ENCODE data around the gene TRPC4AP. TPM values are rescaled to one million over a fixed set of nuclear protein-coding genes. Genes with fewer than 3 reads are reported as not detected.
A peak's percentile ranks its signal among the peaks of the same experiment; 100 is the strongest.
"Not testable (repeated sequence)": the region's sequence is repeated elsewhere in the genome, so short reads cannot be mapped to it uniquely, and the experiment has no call there.

TRPC4AP gene
- total and polyA plus RNA-seq, 7 donors, result 24.0 to 61.8 (median 45.3) TPM

GRCh38 chr20:35059612-35060011, 33.0 kb downstream of the TRPC4AP start:
- Histone ChIP-seq H3K4me1 (peaks cover 0 to 24% (median 13%) of the 10 kb centered on the region in 4 donors), H3K36me3 (peaks cover 0 to 27% (median 0%) of the 10 kb centered on the region in 4 donors), H3K9me3 (no peaks in the 10 kb centered on the region), H3K27ac (no peak overlapping the region), H3K4me3 (no peak overlapping the region), H3K27me3 (no peaks in the 10 kb centered on the region)
- TF ChIP-seq CTCF (IDR thresholded peaks at IDR 0.05), result no peak
- TF ChIP-seq POLR2A (IDR thresholded peaks at IDR 0.05), result no peak
- TF ChIP-seq EP300 (IDR thresholded peaks at IDR 0.05), result no peak
- no peak for TF ChIP-seq POLR2AphosphoS5 (IDR thresholded peaks at IDR 0.05)
- no peak for DNase-seq
- intact Hi-C loops (cut with DNase I), result no loop called here
- WGBS, 2 donors, result 93 to 97% methylated on average over 14 of the region's 14 CpGs

GRCh38 chr20:35059110-35059509, 33.5 kb downstream of the TRPC4AP start:
- no peak for TF ChIP-seq EP300 (IDR thresholded peaks at IDR 0.05)
- no peak for TF ChIP-seq POLR2AphosphoS5 (IDR thresholded peaks at IDR 0.05)
- TF ChIP-seq CTCF (IDR thresholded peaks at IDR 0.05), result no peak
- TF ChIP-seq POLR2A (IDR thresholded peaks at IDR 0.05), result no peak
- H3K36me3 ChIP-seq, result peaks cover 0 to 32% (median 0%) of the 10 kb centered on the region in 4 donors
- intact Hi-C loops (cut with DNase I), result no loop called here
- no peak for DNase-seq
- H3K4me3 ChIP-seq, result no peak overlapping the region
- WGBS, 2 donors, result 92 to 95% methylated on average over 2 of the region's 2 CpGs
- H3K27ac ChIP-seq, result no peak overlapping the region
- H3K9me3 ChIP-seq, result no peaks in the 10 kb centered on the region
- no peaks in the 10 kb centered on the region for H3K27me3 ChIP-seq
- peaks cover 0 to 20% (median 8%) of the 10 kb centered on the region in 4 donors for H3K4me1 ChIP-seq

GRCh38 chr20:35055445-35056276, 36.9 kb downstream of the TRPC4AP start:
- H3K27me3 ChIP-seq, result no peaks in the 10 kb centered on the region
- peaks cover 0 to 30% (median 0%) of the 10 kb centered on the region in 4 donors for H3K36me3 ChIP-seq
- TF ChIP-seq CTCF (IDR thresholded peaks at IDR 0.05) (no peak), POLR2AphosphoS5 (IDR thresholded peaks at IDR 0.05) (peak in 1 of 4 donors; percentile 9)
- peaks cover 0 to 9% (median 1%) of the 10 kb centered on the region in 4 donors for H3K4me1 ChIP-seq
- 82 to 86% methylated on average over 9 of the region's 9 CpGs for WGBS, 2 donors
- H3K27ac ChIP-seq, result no peak overlapping the region
- H3K9me3 ChIP-seq, result no peaks in the 10 kb centered on the region
- intact Hi-C loops (cut with DNase I), result no loop called here
- DNase-seq, result no peak
- no peak overlapping the region for H3K4me3 ChIP-seq

GRCh38 chr20:35054814-35055213, 37.8 kb downstream of the TRPC4AP start:
- no peak for DNase-seq
- H3K36me3 ChIP-seq, result peaks cover 0 to 34% (median 1%) of the 10 kb centered on the region in 4 donors
- 81 to 85% methylated on average over 2 of the region's 2 CpGs for WGBS, 2 donors
- no peak overlapping the region for H3K27ac ChIP-seq
- H3K9me3 ChIP-seq, result no peaks in the 10 kb centered on the region
- H3K4me3 ChIP-seq, result no peak overlapping the region
- TF ChIP-seq EP300 (IDR thresholded peaks at IDR 0.05), result no peak
- no peak for TF ChIP-seq POLR2AphosphoS5 (IDR thresholded peaks at IDR 0.05)
- no peak for TF ChIP-seq CTCF (IDR thresholded peaks at IDR 0.05)
- no peak for TF ChIP-seq POLR2A (IDR thresholded peaks at IDR 0.05)
- H3K27me3 ChIP-seq, result no peaks in the 10 kb centered on the region
- intact Hi-C loops (cut with DNase I), result no loop called here
- H3K4me1 ChIP-seq, result peaks cover 0 to 9% (median 1%) of the 10 kb centered on the region in 4 donors

- 92% methylated on average over 5 of the region's 5 CpGs for WGBS, 2 donors
- H3K27ac ChIP-seq; intact Hi-C loops (cut with DNase I); DNase-seq; H3K4me3 ChIP-seq; H3K27me3 ChIP-seq; H3K9me3 ChIP-seq; H3K4me1 ChIP-seq: not testable (repeated sequence)
- H3K36me3 ChIP-seq, result peaks cover 9 to 56% (median 17%) of the 10 kb centered on the region in 4 donors
Measured at GRCh38 chr20:35052616-35053015, 40.0 kb downstream of the TRPC4AP start.
